HepG2 (cell line): ENCODE data around the gene COG5. TPM values are rescaled to one million over a fixed set of nuclear protein-coding genes. Genes with fewer than 3 reads are reported as not detected.

Experiments
- ATAC-seq: fragments of 200-7000 bp; cut with Tn5 transposase; 3 replicates; pipeline ENCODE4 v1.9.1; 2020; ENCODE audit warnings: mild to moderate bottlenecking, moderate library complexity
- BruUV-seq: library from RNA; stranded (reverse); fragments of 400-500 nt; replicated peaks from 2 replicates; lab custom pipeline; 2021; lab: Mats Ljungman, UMichigan
- CTCF ChIA-PET: fragments of 300-600 bp; formaldehyde crosslinking; extraction: SDS; loops from one replicate; lab custom pipeline; 2021; ENCODE audit warnings: low total read pairs, inconsistent platforms, low intra/inter-chr PET ratio; lab: Yijun Ruan, JAX
- POLR2A ChIA-PET: fragments of 350-600 bp; sonication (Branson Sonifier 250); formaldehyde crosslinking; loops from one replicate; lab custom pipeline; 2020; ENCODE audit warnings: antibody characterized with exemption, inconsistent platforms; lab: Yijun Ruan, JAX
- DNase-seq: peaks from one replicate; pipeline ENCODE4 v3.0.0-alpha.2; 2015; ENCODE audit warnings: low spot score
- FAIRE-seq: peaks from 3 replicates; lab custom pipeline; 2011; peaks lifted over from hg19 to GRCh38; lab: Jason Lieb, UNC
- H2AFZ ChIP-seq: one replicate; pipeline ENCODE4 v1.6.1; 2011; ENCODE audit warnings: low read length, inconsistent platforms
- H3K27ac ChIP-seq: fragments of 300-600 bp; 3 replicates; pipeline ENCODE4 v1.8.0; 2011; ENCODE audit warnings: mixed run types, mild to moderate bottlenecking, mixed read lengths, low read length, inconsistent platforms; ENCODE audit not compliant: insufficient read depth; ENCODE audit errors: extremely low read length
- H3K27me3 ChIP-seq, 2 experiments: fragments of 200-600 bp in 1 of 2; 2 replicates in 1 of 2; 3 replicates in 1 of 2; pipeline versions ENCODE4 v1.6.0 to v1.8.0; 2011; ENCODE audit warnings: low read length in 2 of 2, mild to moderate bottlenecking in 2 of 2, moderate library complexity in 2 of 2, inconsistent platforms in 1 of 2; ENCODE audit not compliant: insufficient read depth in 2 of 2, control insufficient read depth in 1 of 2
- H3K36me3 ChIP-seq, 2 experiments: fragments of 200-600 bp in 1 of 2; replicated peaks in 1 of 2; 2 replicates in 1 of 2; 3 replicates in 1 of 2; pipeline versions ENCODE4 v1.5.1 to v1.8.0; 2011; ENCODE audit warnings: low read length in 2 of 2, inconsistent platforms in 1 of 2; ENCODE audit not compliant: insufficient read depth in 2 of 2, control insufficient read depth in 1 of 2
- H3K4me1 ChIP-seq: 2 replicates; pipeline ENCODE4 v1.5.1; 2012; ENCODE audit warnings: low read length, inconsistent platforms; ENCODE audit not compliant: insufficient read depth
- H3K4me2 ChIP-seq: 2 replicates; pipeline ENCODE4 v1.6.0; 2011; ENCODE audit warnings: low read depth, low read length, inconsistent platforms
- H3K4me3 ChIP-seq, 3 experiments: fragments of 200-600 bp in 1 of 3; sonication (generic), shearing (Covaris generic) in 1 of 3; replicated peaks in 1 of 3; 2 replicates each; pipeline ENCODE4 v1.5.1; 2011 to 2016; ENCODE audit warnings: low read length in 3 of 3, inconsistent platforms in 2 of 3, low read depth in 2 of 3, mild to moderate bottlenecking in 2 of 3, control low read depth in 1 of 3, mixed read lengths in 1 of 3; ENCODE audit not compliant: insufficient read depth in 1 of 3
- H3K79me2 ChIP-seq: one replicate; pipeline ENCODE4 v1.6.1; 2011; ENCODE audit warnings: low read length, inconsistent platforms; ENCODE audit not compliant: insufficient read depth
- H3K9ac ChIP-seq: 2 replicates; pipeline ENCODE4 v1.6.0; 2011; ENCODE audit warnings: mild to moderate bottlenecking, low read depth, low read length, inconsistent platforms; ENCODE audit not compliant: insufficient read depth
- H3K9me3 ChIP-seq: 2 replicates; pipeline ENCODE4 v1.5.1; 2012; ENCODE audit warnings: mild to moderate bottlenecking, low read length
- H4K20me1 ChIP-seq: 2 replicates; pipeline ENCODE4 v1.6.0; 2011; ENCODE audit warnings: inconsistent platforms, mild to moderate bottlenecking, low read length, moderate library complexity; ENCODE audit not compliant: insufficient read depth
- CENPT ChIP-seq: sonication (generic); formaldehyde crosslinking; IDR thresholded peaks from 2 replicates; pipeline ENCODE4 v1.8.0; 2022; ENCODE audit warnings: low read depth, mild to moderate bottlenecking, moderate library complexity, missing genetic modification reagents
- FOXM1 ChIP-seq: sonication (generic); formaldehyde crosslinking; IDR thresholded peaks from 2 replicates; pipeline ENCODE4 v1.5.0; 2020; ENCODE audit warnings: missing genetic modification reagents
- IRF2 ChIP-seq: IDR thresholded peaks from 2 replicates; pipeline ENCODE4 v1.6.1; 2018; ENCODE audit warnings: missing genetic modification reagents, missing compliant biosample characterization
- NFE2L2 ChIP-seq: fragments of 150-350 bp; IDR thresholded peaks from 2 replicates; pipeline ENCODE4 v1.6.1; 2014; ENCODE audit warnings: low read length
- POGZ ChIP-seq: sonication (generic); formaldehyde crosslinking; IDR thresholded peaks from 2 replicates; pipeline ENCODE4 v1.4.0; 2020; ENCODE audit warnings: mild to moderate bottlenecking, missing genetic modification reagents
- TSC22D2 ChIP-seq: sonication (generic); formaldehyde crosslinking; IDR thresholded peaks from 2 replicates; pipeline ENCODE4 v1.5.1; 2020; ENCODE audit warnings: missing genetic modification reagents, mild to moderate bottlenecking, borderline replicate concordance
- ZBTB8A ChIP-seq: sonication (generic); formaldehyde crosslinking; IDR thresholded peaks from 2 replicates; pipeline ENCODE4 v1.4.0; 2020; ENCODE audit warnings: mild to moderate bottlenecking, low read depth, missing genetic modification reagents, borderline replicate concordance
- ZFP36L2 ChIP-seq: sonication (generic); formaldehyde crosslinking; IDR thresholded peaks from 2 replicates; pipeline ENCODE4 v1.4.0; 2020; ENCODE audit warnings: missing genetic modification reagents
- ZNF354B ChIP-seq: sonication (generic); formaldehyde crosslinking; IDR thresholded peaks from 2 replicates; pipeline ENCODE4 v1.8.0; 2022; ENCODE audit warnings: mild to moderate bottlenecking, missing genetic modification reagents
- ZNF644 ChIP-seq: IDR thresholded peaks from 2 replicates; pipeline ENCODE4 v1.6.1; 2016; ENCODE audit warnings: low read depth
- ZNF841 ChIP-seq: sonication (generic); formaldehyde crosslinking; IDR thresholded peaks from 2 replicates; pipeline ENCODE4 v1.8.1; 2023; ENCODE audit warnings: missing genetic modification reagents, borderline replicate concordance
- WGBS: methylation state at CpG from one replicate; pipeline ENCODE4 v1.1.6; 2017; ENCODE audit warnings: low lambda C conversion rate; 5-methylcytosine and 5-hydroxymethylcytosine counted together
- in situ Hi-C: cut with HindIII; loops from 2 replicates; pipeline ENCODE4 v1.10.0; 2017; ENCODE audit warnings: low pct_unique_long_range_greater_than_20kb; ENCODE audit not compliant: extremely low pct_ligation_motif_present
- intact Hi-C: fragments of 100-400 bp; cut with micrococcal nuclease; formaldehyde crosslinking; loops from one replicate; pipeline ENCODE4 v1.10.0; 2022; ENCODE audit not compliant: unreplicated experiment
- polyA plus RNA-seq, 8 experiments: library from polyadenylated mRNA; depleted of rRNA in 3 of 8; stranded (reverse) in 7 of 8; unstranded in 1 of 8; fragments of >200 nt; fragmentation: Illumina TruSeq in 4 of 8; extraction: Trizol in 4 of 8; gene quantifications; 2 replicates each; pipeline versions ENCODE4 v1.2.1 to v1.2.3, GENCODE V29; 2011 to 2016; ENCODE audit warnings: low read depth in 4 of 8, missing spikeins in 1 of 8, mixed read lengths in 1 of 8; ENCODE audit not compliant: insufficient read depth in 1 of 8
- total RNA-seq, 5 experiments: library from RNA; depleted of rRNA; stranded (reverse); fragments of >200 nt; fragmentation: Illumina TruSeq; extraction: Trizol; gene quantifications; 2 replicates each; pipeline ENCODE4 v1.2.3, GENCODE V29; 2016; ENCODE audit warnings: low read depth in 1 of 5
- TF ChIP-seq, protein P1 (sequence below): sonication (generic); formaldehyde crosslinking; IDR thresholded peaks from 2 replicates; pipeline ENCODE4 v1.8.1; 2023; ENCODE audit warnings: mild to moderate bottlenecking, moderate library complexity, missing genetic modification reagents
- TF ChIP-seq, protein P2 (sequence below): sonication (generic); formaldehyde crosslinking; IDR thresholded peaks from 2 replicates; pipeline ENCODE4 v1.5.0; 2020; ENCODE audit warnings: mild to moderate bottlenecking, low read depth, missing genetic modification reagents, borderline replicate concordance

The COG5 gene
- total and polyA plus RNA-seq, 2 of the 13 experiments (the other 11 are each of a cell fraction or from before 2014, with no cell fraction given): 20.4 to 31.3 TPM

- ChIA-PET CTCF (no interaction called here), POLR2A (no interaction called here)
- WGBS: 93% methylated on average over 4 of the region's 4 CpGs
- DNase-seq (no peak), ATAC-seq (no peak), FAIRE-seq (no peak)
- Histone ChIP-seq H3K4me2 (no peak overlapping the region), H4K20me1 (no peaks in the 10 kb centered on the region; the same call in 1 of the 2 replicates), H3K4me1 (no peaks in the 10 kb centered on the region), H3K27ac (no peak overlapping the region), H3K9ac (no peak overlapping the region), H3K4me3 (no peak overlapping the region), H3K27me3 (no peaks in the 10 kb centered on the region), H2AFZ (no peak overlapping the region), H3K36me3 (peaks cover 11 to 81% of the 10 kb centered on the region in 2 experiments), H3K9me3 (no peaks in the 10 kb centered on the region), H3K79me2 (peaks cover 6% of the 10 kb centered on the region)
- in situ Hi-C loops (no loop called here), intact Hi-C loops (no loop called here)
- no TSS peak for BruUV-seq
- no peak for TF ChIP-seq NFE2L2
- TF ChIP-seq CENPT (CRISPR knock-in tag): no peak
- no peak for TF ChIP-seq ZFP36L2 (CRISPR knock-in tag)
- TF ChIP-seq ZNF354B (CRISPR knock-in tag): no peak
- no peak for TF ChIP-seq ZNF644
- no peak for TF ChIP-seq ZBTB8A
- no peak for TF ChIP-seq ZNF841 (CRISPR knock-in tag)
- no peak for TF ChIP-seq POGZ (CRISPR knock-in tag)
- TF ChIP-seq, protein P1, sequence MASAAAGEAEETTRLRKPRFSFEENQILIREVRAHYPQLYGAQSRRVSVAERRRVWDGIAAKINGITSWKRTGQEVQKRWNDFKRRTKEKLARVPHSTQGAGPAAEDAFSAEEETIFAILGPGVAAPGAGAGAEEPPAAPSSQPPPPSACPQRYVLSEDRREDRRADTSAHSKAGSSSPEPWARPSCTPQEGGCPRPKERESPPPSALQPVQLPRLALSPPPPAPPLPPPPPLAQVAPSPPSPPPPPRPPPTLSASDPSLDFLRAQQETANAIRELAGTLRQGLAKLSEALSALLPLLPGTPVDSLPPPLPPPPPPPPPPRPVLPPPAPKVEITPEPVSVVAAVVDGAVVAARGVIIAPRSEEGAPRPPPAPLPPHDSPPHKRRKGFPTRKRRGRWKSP: no peak
- no peak for TF ChIP-seq FOXM1 (CRISPR knock-in tag)
- no peak for TF ChIP-seq TSC22D2
- TF ChIP-seq, protein P2, sequence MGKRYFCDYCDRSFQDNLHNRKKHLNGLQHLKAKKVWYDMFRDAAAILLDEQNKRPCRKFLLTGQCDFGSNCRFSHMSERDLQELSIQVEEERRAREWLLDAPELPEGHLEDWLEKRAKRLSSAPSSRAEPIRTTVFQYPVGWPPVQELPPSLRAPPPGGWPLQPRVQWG (CRISPR knock-in tag): no peak
- no peak for TF ChIP-seq IRF2 (CRISPR knock-in tag)
These were observed 378.0 kb downstream of the COG5 start for GRCh38 chr7:107185716-107186115.
